Adrenal gland (tissue), 5 donors: Measurements from ENCODE around the gene SETSIP.

Experiments
- CTCF ChIP-seq, 6 experiments: fragments of 450-650 bp in 4 of 6; fragments of 200-600 bp in 2 of 6; sonication (generic) in 1 of 6; IDR thresholded peaks; 1 replicate in 5 of 6; 2 replicates in 1 of 6; pipeline versions ENCODE4 v1.5.1 to v1.8.0; 2016 to 2021; ENCODE audit warnings: antibody characterized with exemption in 6 of 6, mild to moderate bottlenecking in 2 of 6, moderate library complexity in 1 of 6
- POLR2A ChIP-seq, 2 donors: fragments of 450-650 bp; IDR thresholded peaks; one replicate each; pipeline ENCODE4 v1.6.1; 2017; ENCODE audit warnings: antibody characterized with exemption in 2 of 2, mild to moderate bottlenecking in 2 of 2, moderate library complexity in 1 of 2
- donor health status: DM: no; HTN: no; CAD: no.

- no peak for TF ChIP-seq CTCF (IDR thresholded peaks at IDR 0.05)
- TF ChIP-seq POLR2A (IDR thresholded peaks at IDR 0.05), result no peak
Observed at GRCh38 chr1:92031281-92032110, 43.7 kb downstream of the SETSIP start.
